Nephron progenitor cell (in vitro differentiated cells): ENCODE measurements around the gene DIP2C.

Experiments
- DNase-seq: peaks from one replicate; pipeline ENCODE4 v3.0.0; 2021
- H3K27ac Mint-ChIP-seq: 2 replicates; pipeline ENCODE4 v1.8.0; 2021; ENCODE audit warnings: mild to moderate bottlenecking, moderate library complexity, mixed read lengths
- H3K27me3 Mint-ChIP-seq: 2 replicates; pipeline ENCODE4 v1.8.0; 2021; ENCODE audit warnings: mild to moderate bottlenecking, low read depth, mixed read lengths; ENCODE audit not compliant: poor library complexity
- H3K36me3 Mint-ChIP-seq: 2 replicates; pipeline ENCODE4 v1.8.0; 2021; ENCODE audit warnings: low read depth, mixed read lengths
- H3K4me1 Mint-ChIP-seq: 2 replicates; pipeline ENCODE4 v1.8.0; 2021; ENCODE audit warnings: mixed read lengths
- H3K4me3 Mint-ChIP-seq: 2 replicates; pipeline ENCODE4 v1.8.0; 2021; ENCODE audit warnings: mild to moderate bottlenecking, moderate library complexity, mixed read lengths
- H3K9me3 Mint-ChIP-seq: 2 replicates; pipeline ENCODE4 v1.8.0; 2021; ENCODE audit warnings: mild to moderate bottlenecking, moderate library complexity, mixed read lengths
- CTCF ChIP-seq: fragments of 200-600 bp; sonication (generic); IDR thresholded peaks from 2 replicates; pipeline ENCODE4 v1.5.0; 2021; ENCODE audit warnings: antibody characterized with exemption

DIP2C gene

GRCh38 chr10:343231-344220 is 345.9 kb downstream of the DIP2C start:
- H3K27ac Mint-ChIP-seq, result no peak overlapping the region

GRCh38 chr10:341081-341740 is 348.3 kb downstream of the DIP2C start:
- H3K4me3 Mint-ChIP-seq, result no peak overlapping the region
- no peaks in the 10 kb centered on the region for H3K9me3 Mint-ChIP-seq
- no peak for DNase-seq
- H3K36me3 Mint-ChIP-seq, result peaks cover 59% of the 10 kb centered on the region
- H3K27ac Mint-ChIP-seq, result no peak overlapping the region
- TF ChIP-seq CTCF, result no peak
- H3K27me3 Mint-ChIP-seq, result no peaks in the 10 kb centered on the region
- H3K4me1 Mint-ChIP-seq, result peaks cover 19% of the 10 kb centered on the region

More at GRCh38 chr10:343231-344220, 345.9 kb downstream of the DIP2C start:
- TF ChIP-seq CTCF, result no peak
- peaks cover 10% of the 10 kb centered on the region for H3K4me1 Mint-ChIP-seq
- peaks cover 56% of the 10 kb centered on the region for H3K36me3 Mint-ChIP-seq
- no peak overlapping the region for H3K4me3 Mint-ChIP-seq
- DNase-seq, result no peak
- H3K27me3 Mint-ChIP-seq, result no peaks in the 10 kb centered on the region
- H3K9me3 Mint-ChIP-seq, result peaks cover 14% of the 10 kb centered on the region

- TF ChIP-seq CTCF, result no peak
- peaks cover 58% of the 10 kb centered on the region for H3K36me3 Mint-ChIP-seq
- H3K4me1 Mint-ChIP-seq, result peaks cover 19% of the 10 kb centered on the region
- no peak overlapping the region for H3K4me3 Mint-ChIP-seq
- H3K27me3 Mint-ChIP-seq, result no peaks in the 10 kb centered on the region
- H3K9me3 Mint-ChIP-seq, result no peaks in the 10 kb centered on the region
- DNase-seq, result no peak
- H3K27ac Mint-ChIP-seq, result no peak overlapping the region
Observed at GRCh38 chr10:340646-341045, 348.8 kb downstream of the DIP2C start.

- Mint-ChIP-seq H3K9me3 (no peaks in the 10 kb centered on the region), H3K4me3 (no peak overlapping the region), H3K27ac (peak overlapping the region; percentile 21), H3K4me1 (peaks cover 19% of the 10 kb centered on the region), H3K27me3 (no peaks in the 10 kb centered on the region), H3K36me3 (peaks cover 54% of the 10 kb centered on the region)
- no peak for DNase-seq
- no peak for TF ChIP-seq CTCF
Observed at GRCh38 chr10:339038-339391, 350.5 kb downstream of the DIP2C start.

GRCh38 chr10:338171-339037 is 351.1 kb downstream of the DIP2C start:
- Mint-ChIP-seq H3K4me3 (no peak overlapping the region), H3K4me1 (peaks cover 19% of the 10 kb centered on the region), H3K36me3 (peaks cover 54% of the 10 kb centered on the region), H3K9me3 (no peaks in the 10 kb centered on the region), H3K27ac (peak overlapping the region; percentile 94), H3K27me3 (no peaks in the 10 kb centered on the region)
- DNase-seq, result no peak
- TF ChIP-seq CTCF, result no peak
